OCI-LY3 (cell line): Measurements from ENCODE around the gene CAPRIN2.

Experiments used
- H2AFZ ChIP-seq: fragments of 200-600, 300-600 bp; shearing (Covaris generic); 2 replicates; pipeline ENCODE4 v1.6.0; 2014; ENCODE audit warnings: antibody characterized with exemption, low read depth, low read length
- H3K27ac ChIP-seq: fragments of 200-600, 300-600 bp; sonication (generic); 2 replicates; pipeline ENCODE4 v1.5.1; 2014; ENCODE audit warnings: mild to moderate bottlenecking, low read length, moderate library complexity, mixed read lengths
- H3K27me3 ChIP-seq: fragments of 200-600, 300-600 bp; sonication (generic); 2 replicates; pipeline ENCODE4 v1.6.1; 2014; ENCODE audit warnings: low read depth, low read length, mixed read lengths
- H3K36me3 ChIP-seq: fragments of 200-600, 300-600 bp; sonication (generic); replicated peaks from 2 replicates; pipeline ENCODE3; 2014; ENCODE audit warnings: low read depth, low read length, mixed read lengths
- H3K4me1 ChIP-seq: fragments of 300-600, 200-600 bp; sonication (generic); 2 replicates; pipeline ENCODE4 v1.6.1; 2014; ENCODE audit warnings: low read length, mixed read lengths
- H3K4me2 ChIP-seq: fragments of 200-600, 300-600 bp; sonication (generic); 2 replicates; pipeline ENCODE4 v1.6.1; 2014; ENCODE audit warnings: low read length, mixed read lengths
- H3K4me3 ChIP-seq: fragments of 300-600, 200-600 bp; sonication (generic); 2 replicates; pipeline ENCODE4 v1.5.1; 2014; ENCODE audit warnings: antibody characterized with exemption, mild to moderate bottlenecking, low read length, moderate library complexity
- H3K79me2 ChIP-seq: fragments of 300-600, 200-600 bp; shearing (Covaris generic); 2 replicates; pipeline ENCODE4 v1.6.1; 2014; ENCODE audit warnings: mild to moderate bottlenecking, low read length, mixed read lengths
- H3K9ac ChIP-seq: fragments of 300-600, 200-600 bp; shearing (Covaris generic); 2 replicates; pipeline ENCODE4 v1.6.0; 2014; ENCODE audit warnings: mild to moderate bottlenecking, low read length, moderate library complexity
- H3K9me3 ChIP-seq: fragments of 200-600, 300-600 bp; shearing (Covaris generic); 2 replicates; pipeline ENCODE4 v1.6.1; 2014; ENCODE audit warnings: low read length, mixed read lengths; ENCODE audit not compliant: insufficient read depth
- H4K20me1 ChIP-seq: fragments of 200-600, 300-600 bp; sonication (generic); 2 replicates; pipeline ENCODE4 v1.6.1; 2016; ENCODE audit warnings: low read length, mixed read lengths; ENCODE audit not compliant: insufficient read depth
- EZH2phosphoT487 ChIP-seq: fragments of 200-600 bp; shearing (Covaris generic); IDR thresholded peaks from 2 replicates; pipeline ENCODE4 v1.6.1; 2018; ENCODE audit warnings: antibody characterized with exemption, mixed run types, low read depth
- TF ChIP-seq, protein P1 (sequence below): fragments of 200-600, 300-600 bp; sonication (generic); IDR thresholded peaks from 2 replicates; pipeline ENCODE4 v1.5.1; 2014; ENCODE audit warnings: antibody characterized with exemption, low read length, low read depth

The CAPRIN2 gene

DNA sequence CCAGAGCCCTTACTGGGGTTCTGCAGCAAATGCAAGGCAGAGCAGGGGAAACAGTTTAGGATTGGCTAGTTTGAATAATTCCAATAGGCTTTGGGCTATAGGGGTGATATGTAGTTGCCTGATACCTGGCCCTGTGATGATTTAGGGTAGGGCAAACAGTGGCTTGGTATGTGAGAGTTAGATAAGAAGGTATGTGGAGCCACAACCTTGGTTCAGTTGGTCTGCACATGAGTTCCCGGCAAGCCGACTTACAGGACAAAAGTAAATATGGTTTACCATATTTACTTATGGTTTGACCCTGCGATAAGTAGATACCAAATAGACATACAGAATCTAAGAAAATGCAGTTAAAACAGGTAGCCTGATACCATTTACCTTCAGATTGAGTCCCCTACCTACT lies 8.3 kb upstream of the CAPRIN2 start:
- no peaks in the 10 kb centered on the region for H4K20me1 ChIP-seq

DNA sequence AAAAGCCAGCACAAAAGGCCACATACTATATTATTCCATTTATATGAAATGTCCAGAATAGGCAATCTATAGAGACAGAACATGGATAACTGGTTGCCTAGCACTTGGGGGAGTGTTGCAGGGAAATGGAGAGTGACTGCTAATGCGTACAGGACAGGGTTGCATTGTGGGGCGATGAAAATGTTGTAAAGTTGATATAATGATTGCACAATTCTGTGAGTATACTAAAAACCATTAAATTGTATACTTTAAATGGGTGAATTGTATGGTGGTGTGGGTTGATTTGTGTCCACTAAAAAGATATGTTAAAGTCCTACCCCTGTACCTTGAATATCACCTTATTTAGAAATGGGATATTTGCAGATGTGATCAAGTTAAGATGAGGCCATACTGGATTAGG lies 7.0 kb upstream of the CAPRIN2 start:
- TF ChIP-seq, protein P1, sequence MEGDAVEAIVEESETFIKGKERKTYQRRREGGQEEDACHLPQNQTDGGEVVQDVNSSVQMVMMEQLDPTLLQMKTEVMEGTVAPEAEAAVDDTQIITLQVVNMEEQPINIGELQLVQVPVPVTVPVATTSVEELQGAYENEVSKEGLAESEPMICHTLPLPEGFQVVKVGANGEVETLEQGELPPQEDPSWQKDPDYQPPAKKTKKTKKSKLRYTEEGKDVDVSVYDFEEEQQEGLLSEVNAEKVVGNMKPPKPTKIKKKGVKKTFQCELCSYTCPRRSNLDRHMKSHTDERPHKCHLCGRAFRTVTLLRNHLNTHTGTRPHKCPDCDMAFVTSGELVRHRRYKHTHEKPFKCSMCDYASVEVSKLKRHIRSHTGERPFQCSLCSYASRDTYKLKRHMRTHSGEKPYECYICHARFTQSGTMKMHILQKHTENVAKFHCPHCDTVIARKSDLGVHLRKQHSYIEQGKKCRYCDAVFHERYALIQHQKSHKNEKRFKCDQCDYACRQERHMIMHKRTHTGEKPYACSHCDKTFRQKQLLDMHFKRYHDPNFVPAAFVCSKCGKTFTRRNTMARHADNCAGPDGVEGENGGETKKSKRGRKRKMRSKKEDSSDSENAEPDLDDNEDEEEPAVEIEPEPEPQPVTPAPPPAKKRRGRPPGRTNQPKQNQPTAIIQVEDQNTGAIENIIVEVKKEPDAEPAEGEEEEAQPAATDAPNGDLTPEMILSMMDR = no peak
- TF ChIP-seq EZH2phosphoT487 = no peak
- no peaks in the 10 kb centered on the region for H4K20me1 ChIP-seq
- H3K36me3 ChIP-seq = no peaks in the 10 kb centered on the region
- H3K27me3 ChIP-seq = no peaks in the 10 kb centered on the region
- no peak overlapping the region for H3K9ac ChIP-seq
- H3K4me1 ChIP-seq = peaks cover 4% of the 10 kb centered on the region; the same call in 1 of the 2 replicates
- H3K4me3 ChIP-seq = no peak overlapping the region
- no peaks in the 10 kb centered on the region for H3K9me3 ChIP-seq
- H2AFZ ChIP-seq = no peak overlapping the region
- no peak overlapping the region for H3K27ac ChIP-seq
- no peaks in the 10 kb centered on the region for H3K79me2 ChIP-seq
- no peak overlapping the region for H3K4me2 ChIP-seq

More for the DNA sequence above, 8.3 kb upstream of the CAPRIN2 start:
- H3K4me1 ChIP-seq = no peaks in the 10 kb centered on the region
- H3K27ac ChIP-seq = no peak overlapping the region
- no peaks in the 10 kb centered on the region for H3K27me3 ChIP-seq
- H3K4me3 ChIP-seq = no peak overlapping the region
- H3K4me2 ChIP-seq = no peak overlapping the region
- no peaks in the 10 kb centered on the region for H3K79me2 ChIP-seq
- TF ChIP-seq, protein P1 = no peak
- no peak for TF ChIP-seq EZH2phosphoT487
- no peaks in the 10 kb centered on the region for H3K9me3 ChIP-seq
- H3K9ac ChIP-seq = no peak overlapping the region
- no peak overlapping the region for H2AFZ ChIP-seq
- no peaks in the 10 kb centered on the region for H3K36me3 ChIP-seq

DNA sequence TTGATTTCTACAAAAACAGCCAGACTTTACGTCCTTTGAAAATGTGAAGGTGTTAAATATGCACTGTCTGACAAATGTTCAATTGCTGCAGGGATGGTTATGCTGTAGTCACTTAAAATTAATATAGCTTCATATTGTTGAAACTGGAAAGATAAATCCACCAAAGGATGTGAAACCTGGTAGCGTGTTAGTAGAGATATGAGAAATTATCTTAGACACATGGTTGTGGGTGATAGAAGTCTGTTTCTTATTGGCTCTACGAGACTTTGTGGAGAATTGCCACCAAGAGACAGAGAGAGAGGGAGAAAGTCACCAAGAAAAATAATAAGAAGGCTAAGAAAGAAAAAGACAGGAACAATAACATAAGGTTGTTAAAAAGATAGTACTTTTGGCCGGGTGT lies 2.6 kb upstream of the CAPRIN2 start:
- TF ChIP-seq, protein P1 = no peak
- no peak for TF ChIP-seq EZH2phosphoT487
- H4K20me1 ChIP-seq = no peaks in the 10 kb centered on the region
- H2AFZ ChIP-seq = no peak overlapping the region
- H3K4me1 ChIP-seq = peaks cover 25% of the 10 kb centered on the region
- no peak overlapping the region for H3K4me3 ChIP-seq
- H3K27ac ChIP-seq = no peak overlapping the region
- no peaks in the 10 kb centered on the region for H3K27me3 ChIP-seq
- H3K9ac ChIP-seq = no peak overlapping the region
- H3K79me2 ChIP-seq = peaks cover 7% of the 10 kb centered on the region; the same call in 1 of the 2 replicates
- no peak overlapping the region for H3K4me2 ChIP-seq
- H3K36me3 ChIP-seq = no peaks in the 10 kb centered on the region
- H3K9me3 ChIP-seq = no peaks in the 10 kb centered on the region

DNA sequence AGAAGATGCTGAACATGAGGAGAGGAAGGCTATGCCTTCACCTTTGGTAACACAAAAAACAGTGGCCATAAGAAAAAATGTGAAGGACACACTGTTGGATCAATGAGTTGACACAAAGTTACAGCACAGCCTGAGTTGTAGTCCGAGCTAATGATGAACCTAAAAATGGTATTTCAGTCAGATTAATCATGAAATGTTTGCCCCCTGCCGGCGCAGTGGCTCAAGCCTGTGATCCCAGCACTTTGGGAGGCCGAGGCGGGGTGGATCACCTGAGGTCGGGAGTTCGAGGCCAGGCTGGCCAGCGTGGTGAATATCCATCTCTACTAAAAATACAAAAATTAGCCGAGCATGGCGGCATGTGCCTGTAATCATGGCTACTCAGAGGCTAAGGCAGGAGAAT lies 1.3 kb upstream of the CAPRIN2 start:
- TF ChIP-seq, protein P1 = peak; percentile 13; the same call in 1 of the 2 replicates
- no peak for TF ChIP-seq EZH2phosphoT487
- H2AFZ ChIP-seq = no peak overlapping the region
- H3K9ac ChIP-seq = no peak overlapping the region
- H3K27me3 ChIP-seq = no peaks in the 10 kb centered on the region
- H3K27ac ChIP-seq = no peak overlapping the region
- H3K79me2 ChIP-seq = peaks cover 7% of the 10 kb centered on the region; the same call in 1 of the 2 replicates
- no peaks in the 10 kb centered on the region for H4K20me1 ChIP-seq
- H3K4me1 ChIP-seq = peaks cover 25% of the 10 kb centered on the region
- H3K9me3 ChIP-seq = no peaks in the 10 kb centered on the region
- H3K4me2 ChIP-seq = peak overlapping the region; percentile 83
- no peaks in the 10 kb centered on the region for H3K36me3 ChIP-seq
- peak overlapping the region; percentile 99 for H3K4me3 ChIP-seq
